ENCODE results near the gene PANK3.

The PANK3 gene

DNA sequence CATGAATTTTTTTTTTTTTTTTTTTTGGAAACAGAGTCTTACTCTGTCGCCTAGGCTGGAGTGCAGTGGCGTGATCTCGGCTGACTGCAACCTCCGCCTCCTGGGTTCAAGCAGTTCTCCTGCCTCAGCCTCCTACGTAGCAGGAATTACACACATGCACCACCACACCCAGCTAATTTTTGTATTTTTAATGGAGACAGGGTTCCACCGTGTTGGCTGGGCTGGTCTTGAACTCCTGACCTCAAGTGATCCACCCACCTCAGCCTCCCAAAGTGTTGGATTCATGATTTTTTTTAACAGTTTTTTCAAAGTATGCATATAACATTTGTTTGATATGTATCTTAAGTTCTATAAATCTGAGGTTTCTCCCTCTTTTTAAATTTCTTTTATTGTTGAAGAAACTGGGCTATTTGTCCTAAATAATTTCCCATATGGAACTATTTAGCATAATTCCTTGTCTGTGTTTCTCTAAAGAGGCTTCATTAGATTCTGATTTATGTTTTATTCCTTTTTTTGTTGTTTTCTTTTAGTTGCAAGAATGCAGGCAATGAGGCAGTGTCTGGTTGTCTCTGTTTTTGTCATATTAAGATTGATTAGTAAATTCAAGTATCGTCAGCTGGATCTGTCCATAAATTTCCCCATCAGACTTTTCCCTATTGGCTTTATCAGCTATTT is 76.5 kb downstream of the PANK3 start:
- Histone ChIP-seq H3K4me3 (no peak overlapping the region), H3K27ac (no peak overlapping the region)
- TF ChIP-seq, protein P1, sequence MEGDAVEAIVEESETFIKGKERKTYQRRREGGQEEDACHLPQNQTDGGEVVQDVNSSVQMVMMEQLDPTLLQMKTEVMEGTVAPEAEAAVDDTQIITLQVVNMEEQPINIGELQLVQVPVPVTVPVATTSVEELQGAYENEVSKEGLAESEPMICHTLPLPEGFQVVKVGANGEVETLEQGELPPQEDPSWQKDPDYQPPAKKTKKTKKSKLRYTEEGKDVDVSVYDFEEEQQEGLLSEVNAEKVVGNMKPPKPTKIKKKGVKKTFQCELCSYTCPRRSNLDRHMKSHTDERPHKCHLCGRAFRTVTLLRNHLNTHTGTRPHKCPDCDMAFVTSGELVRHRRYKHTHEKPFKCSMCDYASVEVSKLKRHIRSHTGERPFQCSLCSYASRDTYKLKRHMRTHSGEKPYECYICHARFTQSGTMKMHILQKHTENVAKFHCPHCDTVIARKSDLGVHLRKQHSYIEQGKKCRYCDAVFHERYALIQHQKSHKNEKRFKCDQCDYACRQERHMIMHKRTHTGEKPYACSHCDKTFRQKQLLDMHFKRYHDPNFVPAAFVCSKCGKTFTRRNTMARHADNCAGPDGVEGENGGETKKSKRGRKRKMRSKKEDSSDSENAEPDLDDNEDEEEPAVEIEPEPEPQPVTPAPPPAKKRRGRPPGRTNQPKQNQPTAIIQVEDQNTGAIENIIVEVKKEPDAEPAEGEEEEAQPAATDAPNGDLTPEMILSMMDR (IDR thresholded peaks at IDR 0.05), result no peak
- no peak for DNase-seq (ENCODE audit: low spot score)

Measured in coronary artery (tissue), 2 donors.